Ammon's horn (tissue), 1 donor: ENCODE results near the gene GUCY1A2.
A peak's percentile ranks its signal among the peaks of the same experiment; 100 is the strongest.
"Not testable (repeated sequence)": the region's sequence is repeated elsewhere in the genome, so short reads cannot be mapped to it uniquely, and the experiment has no call there.

Source experiments
- DNase-seq: peaks from one replicate; pipeline ENCODE4 v3.0.0-alpha.2; 2016; ENCODE audit warnings: low spot score

The GUCY1A2 gene

GRCh38 chr11:107018219-107018901, at the start of gene GUCY1A2:
Gene GUCY1A2, minus strand, starts transcription at chr11:107018476. Its CDS starts 421 bp downstream, at chr11:107018055.
- peak; percentile 81 for DNase-seq

GRCh38 chr11:107054391-107054790, 36.1 kb upstream of the GUCY1A2 start:
- no peak for DNase-seq

- DNase-seq, result not testable (repeated sequence)
These were observed 33.1 kb upstream of the GUCY1A2 start for GRCh38 chr11:107051332-107051731.

- not testable (repeated sequence) for DNase-seq
These were observed 32.6 kb upstream of the GUCY1A2 start for GRCh38 chr11:107050899-107051298.

GRCh38 chr11:107050121-107050520, 31.8 kb upstream of the GUCY1A2 start:
- DNase-seq, result no peak

GRCh38 chr11:107044503-107044902, 26.2 kb upstream of the GUCY1A2 start:
- DNase-seq, result no peak

GRCh38 chr11:107043242-107044006, 25.1 kb upstream of the GUCY1A2 start:
- no peak for DNase-seq

GRCh38 chr11:107042748-107043147, 24.5 kb upstream of the GUCY1A2 start:
- peak; percentile 25 for DNase-seq

GRCh38 chr11:107041088-107041444, 22.8 kb upstream of the GUCY1A2 start:
- DNase-seq, result peak; percentile 59

GRCh38 chr11:107040433-107041087, 22.3 kb upstream of the GUCY1A2 start:
- DNase-seq, result no peak

- DNase-seq, result no peak
These were observed 7.4 kb upstream of the GUCY1A2 start for GRCh38 chr11:107025673-107026072.

GRCh38 chr11:107020594-107020993, 2.3 kb upstream of the GUCY1A2 start:
- no peak for DNase-seq

- peak; percentile 68 for DNase-seq
These were observed 722 bp upstream of the GUCY1A2 start for GRCh38 chr11:107018902-107019493.

- peak; percentile 71 for DNase-seq
These were observed 650 bp downstream of the GUCY1A2 start for GRCh38 chr11:107017433-107018218.

- DNase-seq, result no peak
These were observed 1.2 kb downstream of the GUCY1A2 start for GRCh38 chr11:107017104-107017432.

- no peak for DNase-seq
These were observed 3.4 kb downstream of the GUCY1A2 start for GRCh38 chr11:107014871-107015270.

- DNase-seq, result no peak
These were observed 6.3 kb downstream of the GUCY1A2 start for GRCh38 chr11:107011977-107012376.

- DNase-seq, result no peak
These were observed 9.1 kb downstream of the GUCY1A2 start for GRCh38 chr11:107009190-107009589.

GRCh38 chr11:107006076-107006833, 12.0 kb downstream of the GUCY1A2 start:
- no peak for DNase-seq

- no peak for DNase-seq
These were observed 19.1 kb downstream of the GUCY1A2 start for GRCh38 chr11:106999196-106999595.

GRCh38 chr11:106998916-106999188, 19.4 kb downstream of the GUCY1A2 start:
- DNase-seq, result no peak
